Thoracic aorta (tissue), 2 donors: ENCODE data around the gene DTNB. TPM values are rescaled to one million over a fixed set of nuclear protein-coding genes. Genes with fewer than 3 reads are reported as not detected.

Experiments used
- ATAC-seq: fragments of 150-250 bp; one replicate; pipeline ENCODE4 v1.8.0; 2017; ENCODE audit warnings: low read depth; ENCODE audit not compliant: insufficient number of reproducible peaks, low FRiP score
- DNase-seq: peaks from one replicate; pipeline ENCODE4 v3.0.0-alpha.2; 2020; ENCODE audit warnings: low spot score
- H3K27ac ChIP-seq, 2 donors: fragments of 200-600 bp; sonication (generic); 1 replicate in 1 of 2; 2 replicates in 1 of 2; pipeline ENCODE4 v1.5.1; 2016; ENCODE audit warnings: mild to moderate bottlenecking in 2 of 2, moderate library complexity in 2 of 2
- H3K27me3 ChIP-seq: fragments of 200-600 bp; sonication (generic); replicated peaks from 2 replicates; pipeline ENCODE4 v1.6.0; 2016; ENCODE audit warnings: mild to moderate bottlenecking; ENCODE audit not compliant: insufficient read depth
- H3K36me3 ChIP-seq: fragments of 200-600 bp; sonication (generic); one replicate; pipeline ENCODE4 v1.5.1; 2016
- H3K4me1 ChIP-seq, 2 donors: fragments of 200-600 bp; sonication (generic); 1 replicate in 1 of 2; 2 replicates in 1 of 2; pipeline versions ENCODE4 v1.5.1 to v1.6.0; 2016; ENCODE audit warnings: low read depth in 2 of 2, mild to moderate bottlenecking in 1 of 2; ENCODE audit not compliant: control insufficient read depth in 1 of 2
- H3K4me3 ChIP-seq: fragments of 200-600 bp; sonication (generic); 2 replicates; pipeline ENCODE4 v1.5.1; 2016; ENCODE audit warnings: mild to moderate bottlenecking
- H3K9me3 ChIP-seq: fragments of 200-600 bp; sonication (generic); 2 replicates; pipeline ENCODE4 v1.5.1; 2016
- total RNA-seq, 2 donors: library from RNA; depleted of rRNA; stranded (reverse); fragments of >200 nt; gene quantifications; one replicate each; pipeline versions ENCODE4 v1.1.0 to v1.2.3, GENCODE V29; 2016
- TF ChIP-seq, protein P1 (sequence below): fragments of 200-600 bp; sonication (generic); IDR thresholded peaks from one replicate; pipeline ENCODE4 v1.5.1; 2019; ENCODE audit warnings: antibody characterized with exemption

The DTNB gene
- total RNA-seq, 2 donors from 2014 or later: 16.3 to 76.2 TPM

DNA sequence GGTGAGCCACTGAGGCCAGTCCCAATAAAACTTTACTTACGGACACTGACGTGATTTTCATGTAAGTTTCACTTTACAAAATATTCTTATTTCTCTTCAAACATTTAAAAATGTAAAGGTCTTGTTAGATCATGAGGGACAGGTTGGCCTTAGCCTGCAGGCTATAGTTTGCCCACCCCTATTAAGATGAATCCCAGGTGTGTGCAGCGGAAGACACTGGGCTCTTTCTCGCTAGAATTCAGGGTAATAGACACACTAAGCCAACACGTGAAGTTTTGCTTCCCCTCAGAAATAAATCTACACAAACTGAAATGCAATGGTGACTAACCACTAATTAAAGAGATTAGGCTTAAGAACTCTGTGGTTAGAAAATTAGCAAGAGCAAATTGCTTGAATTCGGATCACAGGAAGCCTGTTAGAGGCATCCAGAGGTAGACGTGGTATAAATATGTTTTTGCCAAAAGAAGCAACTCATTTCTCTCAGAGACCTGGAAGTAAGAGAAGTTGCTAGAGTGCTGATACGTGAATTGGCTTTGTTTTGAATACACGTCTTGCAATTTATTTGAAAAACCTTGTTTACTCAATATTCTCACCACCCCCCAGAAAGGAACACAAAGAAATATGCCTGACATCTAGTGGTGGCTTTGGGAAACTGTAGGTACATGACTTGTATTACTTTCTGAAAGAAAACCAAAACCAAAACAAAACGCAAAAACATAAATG lies 151.6 kb downstream of the DTNB start:
- ATAC-seq (no peak), DNase-seq (no peak)
- Histone ChIP-seq H3K4me1 (peaks cover 2 to 5% of the 10 kb centered on the region in 2 donors), H3K4me3 (peak overlapping the region; percentile 65), H3K27ac (no peak overlapping the region), H3K9me3 (no peaks in the 10 kb centered on the region), H3K36me3 (no peaks in the 10 kb centered on the region), H3K27me3 (no peaks in the 10 kb centered on the region)
- TF ChIP-seq, protein P1, sequence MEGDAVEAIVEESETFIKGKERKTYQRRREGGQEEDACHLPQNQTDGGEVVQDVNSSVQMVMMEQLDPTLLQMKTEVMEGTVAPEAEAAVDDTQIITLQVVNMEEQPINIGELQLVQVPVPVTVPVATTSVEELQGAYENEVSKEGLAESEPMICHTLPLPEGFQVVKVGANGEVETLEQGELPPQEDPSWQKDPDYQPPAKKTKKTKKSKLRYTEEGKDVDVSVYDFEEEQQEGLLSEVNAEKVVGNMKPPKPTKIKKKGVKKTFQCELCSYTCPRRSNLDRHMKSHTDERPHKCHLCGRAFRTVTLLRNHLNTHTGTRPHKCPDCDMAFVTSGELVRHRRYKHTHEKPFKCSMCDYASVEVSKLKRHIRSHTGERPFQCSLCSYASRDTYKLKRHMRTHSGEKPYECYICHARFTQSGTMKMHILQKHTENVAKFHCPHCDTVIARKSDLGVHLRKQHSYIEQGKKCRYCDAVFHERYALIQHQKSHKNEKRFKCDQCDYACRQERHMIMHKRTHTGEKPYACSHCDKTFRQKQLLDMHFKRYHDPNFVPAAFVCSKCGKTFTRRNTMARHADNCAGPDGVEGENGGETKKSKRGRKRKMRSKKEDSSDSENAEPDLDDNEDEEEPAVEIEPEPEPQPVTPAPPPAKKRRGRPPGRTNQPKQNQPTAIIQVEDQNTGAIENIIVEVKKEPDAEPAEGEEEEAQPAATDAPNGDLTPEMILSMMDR: peak; percentile 65

DNA sequence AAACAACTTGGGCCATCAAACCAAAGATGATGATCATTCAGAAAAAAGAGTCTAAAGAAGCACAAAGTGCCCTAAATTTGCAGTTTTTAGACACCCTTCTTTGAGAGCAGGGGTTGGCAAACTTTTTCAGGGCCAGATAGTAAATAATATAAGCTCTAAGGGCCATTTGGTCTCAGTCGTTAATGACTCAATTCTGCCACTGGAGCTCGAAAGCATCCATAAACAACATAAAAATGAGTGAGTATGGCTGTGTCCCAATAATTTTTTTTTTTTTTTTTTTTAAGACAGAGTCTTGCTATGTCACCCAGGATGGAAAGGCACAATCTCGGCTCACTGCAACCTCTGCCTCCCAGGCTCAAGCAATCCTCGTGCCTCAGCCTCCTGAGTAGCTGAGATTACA lies 152.3 kb downstream of the DTNB start:
- H3K27me3 ChIP-seq: no peaks in the 10 kb centered on the region
- ATAC-seq (no peak), DNase-seq (no peak)
- H3K4me3 ChIP-seq: no peak overlapping the region
- TF ChIP-seq, protein P1: no peak
- H3K9me3 ChIP-seq: no peaks in the 10 kb centered on the region
- H3K27ac ChIP-seq: no peak overlapping the region
- H3K4me1 ChIP-seq: peaks cover 4 to 5% of the 10 kb centered on the region in 2 donors
- H3K36me3 ChIP-seq: no peaks in the 10 kb centered on the region

DNA sequence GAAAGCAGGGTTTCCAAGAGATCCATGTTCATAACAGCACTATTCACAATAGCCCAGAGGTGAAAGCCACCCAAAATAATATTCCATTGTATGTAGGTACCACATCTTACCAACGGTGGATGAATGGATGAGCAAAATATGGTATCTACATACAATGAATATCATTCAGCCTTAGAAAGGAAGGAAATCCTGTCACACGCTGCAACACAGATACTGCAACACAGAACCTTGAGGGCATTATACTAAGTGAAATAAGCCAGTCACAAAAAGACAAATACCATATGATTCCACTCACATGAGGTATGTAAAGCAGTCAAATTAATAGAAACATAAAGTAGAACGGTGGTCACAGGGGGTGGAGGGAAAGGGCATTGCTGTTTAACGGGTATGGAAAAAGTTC lies 155.7 kb downstream of the DTNB start:
- Histone ChIP-seq H3K36me3 (no peaks in the 10 kb centered on the region), H3K27me3 (no peaks in the 10 kb centered on the region), H3K9me3 (no peaks in the 10 kb centered on the region), H3K4me1 (peaks cover 4 to 5% of the 10 kb centered on the region in 2 donors), H3K4me3 (no peak overlapping the region), H3K27ac (no peak overlapping the region)
- TF ChIP-seq, protein P1: no peak
- no peak for ATAC-seq
- DNase-seq: no peak

DNA sequence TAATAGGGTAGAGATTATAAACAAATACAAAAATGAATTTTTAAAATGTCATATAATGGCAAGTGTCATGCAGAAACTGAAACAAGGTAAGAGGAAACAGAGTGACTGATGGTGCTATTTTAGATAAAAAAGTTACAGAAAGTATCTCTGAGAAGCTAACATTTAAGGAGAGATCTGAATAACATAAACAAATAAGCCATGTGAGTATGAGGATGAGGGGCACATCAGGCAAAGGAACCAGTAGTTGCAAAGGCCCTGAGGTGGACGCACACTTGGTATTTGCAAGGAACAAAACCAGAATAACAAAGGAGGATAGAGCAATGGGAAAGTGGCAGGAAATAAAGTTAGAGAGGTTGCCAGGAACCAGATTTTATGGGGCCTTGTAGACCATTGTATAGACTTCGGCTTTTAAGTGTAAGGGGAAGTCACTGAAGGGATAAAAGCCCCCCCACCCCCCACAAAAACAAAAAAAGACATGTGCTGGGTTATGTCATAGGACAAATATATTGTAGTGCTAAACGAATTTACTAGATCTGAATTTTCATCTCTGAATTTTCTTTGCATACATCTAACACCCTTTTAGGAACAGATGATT lies 159.2 kb downstream of the DTNB start:
- H3K27me3 ChIP-seq: no peaks in the 10 kb centered on the region
- no peaks in the 10 kb centered on the region for H3K9me3 ChIP-seq
- peaks cover 0 to 4% of the 10 kb centered on the region in 2 donors for H3K4me1 ChIP-seq
- no peaks in the 10 kb centered on the region for H3K36me3 ChIP-seq
- no peak overlapping the region for H3K4me3 ChIP-seq
- ATAC-seq (no peak), DNase-seq (no peak)
- TF ChIP-seq, protein P1: no peak
- no peak overlapping the region for H3K27ac ChIP-seq

DNA sequence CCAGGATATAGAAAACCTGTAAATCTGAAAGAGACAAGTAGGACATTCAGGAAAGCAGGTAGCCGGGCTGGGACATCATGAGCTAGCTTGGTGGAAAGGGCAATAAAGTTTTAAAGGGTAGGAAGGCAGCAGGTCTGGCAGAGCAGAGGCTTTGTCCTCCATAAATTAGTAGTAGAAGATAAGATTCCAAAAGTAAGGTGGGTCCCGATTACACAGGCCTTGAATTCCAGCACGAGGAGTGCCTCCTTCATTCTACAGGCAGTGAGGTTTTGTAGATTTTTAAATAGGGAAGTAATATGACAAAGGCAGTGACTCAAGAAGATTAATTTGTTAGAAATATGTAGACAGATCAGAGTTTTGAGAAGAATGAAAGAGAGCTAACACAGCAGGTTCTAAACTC lies 160.7 kb downstream of the DTNB start:
- no peaks in the 10 kb centered on the region for H3K9me3 ChIP-seq
- peaks cover 0 to 4% of the 10 kb centered on the region in 2 donors for H3K4me1 ChIP-seq
- TF ChIP-seq, protein P1: no peak
- ATAC-seq: no peak
- no peak for DNase-seq
- no peaks in the 10 kb centered on the region for H3K36me3 ChIP-seq
- H3K4me3 ChIP-seq: no peak overlapping the region
- H3K27me3 ChIP-seq: no peaks in the 10 kb centered on the region
- H3K27ac ChIP-seq: no peak overlapping the region
